Transverse colon (tissue), 3 donors: ENCODE data around the gene RIT2.

Source experiments
- EP300 ChIP-seq: sonication (generic); formaldehyde crosslinking; IDR thresholded peaks from one replicate; pipeline ENCODE4 v1.6.1; 2017; ENCODE audit warnings: antibody characterized with exemption, low read depth
- POLR2A ChIP-seq: fragments of 450-650 bp; IDR thresholded peaks from one replicate; pipeline ENCODE4 v1.6.1; 2016; ENCODE audit warnings: antibody characterized with exemption, mild to moderate bottlenecking, moderate library complexity
- TF ChIP-seq, protein P1 (sequence below), 5 experiments: fragments of 200-600 bp in 3 of 5; fragments of 450-650 bp in 2 of 5; sonication (generic) in 3 of 5; IDR thresholded peaks; 1 replicate in 2 of 5; 2 replicates in 3 of 5; pipeline ENCODE4 v1.5.1; 2016 to 2017; ENCODE audit warnings: antibody characterized with exemption in 5 of 5, inconsistent platforms in 3 of 5, mild to moderate bottlenecking in 2 of 5, moderate library complexity in 1 of 5

DNA sequence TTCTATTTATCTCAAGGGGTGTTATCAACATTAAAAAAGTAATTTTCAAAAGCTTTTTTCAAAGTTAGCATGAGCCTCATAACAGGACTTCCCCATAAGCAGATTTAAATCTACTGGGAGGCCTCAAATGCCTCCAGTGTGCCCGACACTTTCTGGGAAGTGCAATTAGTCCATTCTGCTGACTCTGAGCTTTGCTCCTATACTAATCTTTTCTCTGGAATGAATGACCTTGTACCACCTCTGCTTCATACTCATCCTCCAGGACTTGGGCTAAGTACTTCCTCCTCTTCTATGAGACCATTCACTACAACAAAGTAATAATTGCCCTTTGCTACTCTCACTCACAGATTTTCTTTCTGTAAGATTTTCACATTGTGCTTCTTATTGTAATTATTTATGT is 111.1 kb downstream of the RIT2 start:
- TF ChIP-seq, protein P1, sequence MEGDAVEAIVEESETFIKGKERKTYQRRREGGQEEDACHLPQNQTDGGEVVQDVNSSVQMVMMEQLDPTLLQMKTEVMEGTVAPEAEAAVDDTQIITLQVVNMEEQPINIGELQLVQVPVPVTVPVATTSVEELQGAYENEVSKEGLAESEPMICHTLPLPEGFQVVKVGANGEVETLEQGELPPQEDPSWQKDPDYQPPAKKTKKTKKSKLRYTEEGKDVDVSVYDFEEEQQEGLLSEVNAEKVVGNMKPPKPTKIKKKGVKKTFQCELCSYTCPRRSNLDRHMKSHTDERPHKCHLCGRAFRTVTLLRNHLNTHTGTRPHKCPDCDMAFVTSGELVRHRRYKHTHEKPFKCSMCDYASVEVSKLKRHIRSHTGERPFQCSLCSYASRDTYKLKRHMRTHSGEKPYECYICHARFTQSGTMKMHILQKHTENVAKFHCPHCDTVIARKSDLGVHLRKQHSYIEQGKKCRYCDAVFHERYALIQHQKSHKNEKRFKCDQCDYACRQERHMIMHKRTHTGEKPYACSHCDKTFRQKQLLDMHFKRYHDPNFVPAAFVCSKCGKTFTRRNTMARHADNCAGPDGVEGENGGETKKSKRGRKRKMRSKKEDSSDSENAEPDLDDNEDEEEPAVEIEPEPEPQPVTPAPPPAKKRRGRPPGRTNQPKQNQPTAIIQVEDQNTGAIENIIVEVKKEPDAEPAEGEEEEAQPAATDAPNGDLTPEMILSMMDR (IDR thresholded peaks at IDR 0.05), result no peak
- TF ChIP-seq POLR2A, result no peak
- no peak for TF ChIP-seq EP300
